ENCODE results near the gene TNIK. TPM values are rescaled to one million over a fixed set of nuclear protein-coding genes. Genes with fewer than 3 reads are reported as not detected.

Gene TNIK
- total RNA-seq, 1 donor from 2014 or later, result 2.5 TPM

- DNase-seq (no peak), ATAC-seq (ENCODE audit: low read depth) (no peak)
- intact Hi-C loops (cut with micrococcal nuclease), result no loop called here
- H3K4me3 Mint-ChIP-seq, result no peak overlapping the region
- TF ChIP-seq CTCF (IDR thresholded peaks at IDR 0.05), result no peak
- no peaks in the 10 kb centered on the region for H3K27me3 Mint-ChIP-seq
- CTCF ChIA-PET, result no interaction called here
- POLR2A ChIA-PET, result no interaction called here
- H3K4me1 Mint-ChIP-seq, result no peaks in the 10 kb centered on the region
- no peaks in the 10 kb centered on the region for H3K9me3 Mint-ChIP-seq
- H3K36me3 Mint-ChIP-seq (ENCODE audit: low read depth), result no peaks in the 10 kb centered on the region
- no peak overlapping the region for H3K27ac Mint-ChIP-seq
These were observed 282.7 kb downstream of the TNIK start for GRCh38 chr3:171177553-171177952.

GRCh38 chr3:171177056-171177455 is 283.1 kb downstream of the TNIK start:
- Mint-ChIP-seq H3K4me3 (no peak overlapping the region), H3K27me3 (no peaks in the 10 kb centered on the region), H3K27ac (no peak overlapping the region), H3K36me3 (ENCODE audit: low read depth) (no peaks in the 10 kb centered on the region), H3K4me1 (no peaks in the 10 kb centered on the region), H3K9me3 (no peaks in the 10 kb centered on the region)
- no peak for ATAC-seq (ENCODE audit: low read depth)
- no peak for TF ChIP-seq CTCF (IDR thresholded peaks at IDR 0.05)
- intact Hi-C loops (cut with micrococcal nuclease), result no loop called here
- ChIA-PET CTCF (no interaction called here), POLR2A (no interaction called here)
- no peak for DNase-seq

- no peak overlapping the region for H3K27ac Mint-ChIP-seq
- H3K27me3 Mint-ChIP-seq, result no peaks in the 10 kb centered on the region
- POLR2A ChIA-PET, result no interaction called here
- ATAC-seq (ENCODE audit: low read depth), result no peak
- intact Hi-C loops (cut with micrococcal nuclease), result no loop called here
- DNase-seq, result no peak
- H3K4me1 Mint-ChIP-seq, result no peaks in the 10 kb centered on the region
- no peaks in the 10 kb centered on the region for H3K9me3 Mint-ChIP-seq
- H3K4me3 Mint-ChIP-seq, result no peak overlapping the region
- no peak for TF ChIP-seq CTCF (IDR thresholded peaks at IDR 0.05)
- H3K36me3 Mint-ChIP-seq (ENCODE audit: low read depth), result no peaks in the 10 kb centered on the region
- CTCF ChIA-PET, result no interaction called here
These were observed 283.8 kb downstream of the TNIK start for GRCh38 chr3:171176244-171176933.

GRCh38 chr3:171175741-171176234 is 284.4 kb downstream of the TNIK start:
- intact Hi-C loops (cut with micrococcal nuclease), result no loop called here
- Mint-ChIP-seq H3K9me3 (no peaks in the 10 kb centered on the region), H3K4me3 (no peak overlapping the region), H3K27me3 (no peaks in the 10 kb centered on the region), H3K4me1 (no peaks in the 10 kb centered on the region), H3K27ac (no peak overlapping the region), H3K36me3 (ENCODE audit: low read depth) (no peaks in the 10 kb centered on the region)
- POLR2A ChIA-PET, result no interaction called here
- TF ChIP-seq CTCF (IDR thresholded peaks at IDR 0.05), result no peak
- DNase-seq, result no peak
- no peak for ATAC-seq (ENCODE audit: low read depth)
- CTCF ChIA-PET, result no interaction called here

- TF ChIP-seq CTCF (IDR thresholded peaks at IDR 0.05), result no peak
- H3K4me3 Mint-ChIP-seq, result no peak overlapping the region
- DNase-seq (no peak), ATAC-seq (ENCODE audit: low read depth) (no peak)
- H3K27me3 Mint-ChIP-seq, result no peaks in the 10 kb centered on the region
- ChIA-PET POLR2A (no interaction called here), CTCF (no interaction called here)
- no peaks in the 10 kb centered on the region for H3K4me1 Mint-ChIP-seq
- no peak overlapping the region for H3K27ac Mint-ChIP-seq
- no peaks in the 10 kb centered on the region for H3K9me3 Mint-ChIP-seq
- no peaks in the 10 kb centered on the region for H3K36me3 Mint-ChIP-seq (ENCODE audit: low read depth)
- intact Hi-C loops (cut with micrococcal nuclease), result no loop called here
These were observed 286.5 kb downstream of the TNIK start for GRCh38 chr3:171173736-171174135.
